Activated CD8-positive, alpha-beta T cell treated with anti-CD3 and anti-CD28 coated beads, Interleukin-2, amount 10 ng/mL, durations not matched to agents 7 days and 5 days (primary cell): ENCODE results near the gene HAP1. TPM values are rescaled to one million over a fixed set of nuclear protein-coding genes. Genes with fewer than 3 reads are reported as not detected.
"Not testable (repeated sequence)": the region's sequence is repeated elsewhere in the genome, so short reads cannot be mapped to it uniquely, and the experiment has no call there.

ENCODE experiments used
- ATAC-seq: fragments of 150-1000 bp; cut with Tn5 transposase; one replicate; pipeline ENCODE4 v1.10.0; 2021; ENCODE audit warnings: moderate library complexity
- CTCF ChIA-PET: fragments of 350-600 bp; sonication (Branson Sonifier 250); formaldehyde crosslinking; loops from one replicate; lab custom pipeline; 2021; ENCODE audit warnings: antibody characterized with exemption; lab: Charles Lee
- POLR2A ChIA-PET: fragments of 350-600 bp; sonication (Branson Sonifier 250); formaldehyde crosslinking; loops from one replicate; lab custom pipeline; 2021; ENCODE audit warnings: antibody characterized with exemption; lab: Charles Lee
- DNase-seq: peaks from one replicate; pipeline ENCODE4 v3.0.0-alpha.2; 2020
- H3K27ac Mint-ChIP-seq: one replicate; pipeline ENCODE4 v1.8.0; 2021; ENCODE audit warnings: mild to moderate bottlenecking, mixed read lengths
- H3K27me3 Mint-ChIP-seq: one replicate; pipeline ENCODE4 v1.8.0; 2021; ENCODE audit warnings: low read depth, mixed read lengths
- H3K36me3 Mint-ChIP-seq: one replicate; pipeline ENCODE4 v1.8.0; 2021; ENCODE audit warnings: low read depth, mixed read lengths
- H3K4me1 Mint-ChIP-seq: one replicate; pipeline ENCODE4 v1.8.0; 2021; ENCODE audit warnings: low read depth, mixed read lengths
- H3K4me3 Mint-ChIP-seq: one replicate; pipeline ENCODE4 v1.8.0; 2021; ENCODE audit warnings: mild to moderate bottlenecking, mixed read lengths
- H3K9me3 Mint-ChIP-seq: one replicate; pipeline ENCODE4 v1.8.0; 2022; ENCODE audit warnings: mixed read lengths; ENCODE audit not compliant: insufficient read depth
- total RNA-seq, 2 experiments: library from RNA; stranded (reverse); gene quantifications; one replicate each; pipeline ENCODE4 v1.2.3, GENCODE V29; 2021

HAP1 gene
- total RNA-seq, 2 experiments from 2014 or later: 0.08 to 0.11 TPM

DNA sequence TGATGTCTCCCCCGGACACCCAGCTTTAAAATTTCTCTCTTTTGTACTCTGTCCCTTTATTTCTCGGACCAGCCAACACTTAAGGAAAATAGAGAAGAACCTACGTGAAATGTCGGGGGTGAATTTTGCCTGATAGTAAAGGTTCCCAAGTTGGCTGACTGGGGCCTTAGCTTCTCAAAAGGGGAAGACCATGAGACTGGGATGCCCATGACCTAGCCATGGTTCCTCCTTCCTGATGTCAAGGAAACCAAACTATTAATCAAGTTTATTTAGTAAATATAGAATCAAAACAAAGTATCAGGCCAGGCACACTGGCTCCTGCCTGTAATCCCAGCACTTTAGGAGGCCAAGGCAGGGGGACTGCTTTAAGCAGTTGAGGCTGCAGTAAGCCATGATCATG is 48.2 kb downstream of the HAP1 start:
- Mint-ChIP-seq H3K36me3 (peaks cover 26% of the 10 kb centered on the region), H3K9me3 (no peaks in the 10 kb centered on the region), H3K4me1 (peaks cover 34% of the 10 kb centered on the region), H3K27me3 (no peaks in the 10 kb centered on the region), H3K4me3 (no peak overlapping the region), H3K27ac (no peak overlapping the region)
- CTCF ChIA-PET: interaction anchor here (2.7 to 13.3 kb wide), 2 partner anchors 10 to 20 kb away, joined by 13 to 266 read pairs; no protein-coding TSS in a partner anchor
- POLR2A ChIA-PET: no interaction called here
- ATAC-seq (no peak), DNase-seq (no peak)

DNA sequence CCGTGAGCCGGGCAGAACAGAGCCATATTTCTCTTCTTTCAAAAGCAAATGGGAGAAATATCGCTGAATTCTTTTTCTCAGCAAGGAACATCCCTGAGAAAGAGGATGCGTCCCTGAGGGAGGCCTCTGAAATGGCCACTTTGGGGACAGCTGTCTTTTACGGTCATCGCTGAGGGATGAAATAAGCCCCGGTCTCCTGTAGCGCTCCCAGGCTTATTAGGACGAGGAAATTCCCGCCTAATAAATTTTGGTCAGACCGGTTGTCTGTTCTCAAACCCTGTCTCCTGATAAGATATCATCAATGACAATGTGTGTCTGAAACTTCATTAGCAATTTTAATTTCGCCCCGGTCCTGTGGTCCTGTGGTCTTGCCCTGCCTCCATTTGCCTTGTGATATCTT is 48.7 kb downstream of the HAP1 start:
- H3K4me3 Mint-ChIP-seq, DNase-seq, H3K9me3 Mint-ChIP-seq, H3K27ac Mint-ChIP-seq, POLR2A ChIA-PET, ATAC-seq, H3K27me3 Mint-ChIP-seq: not testable (repeated sequence)
- CTCF ChIA-PET: interaction anchor here (2.7 to 13.3 kb wide), 2 partner anchors 10 to 19 kb away, joined by 13 to 266 read pairs; no protein-coding TSS in a partner anchor
- Mint-ChIP-seq H3K4me1 (peaks cover 33% of the 10 kb centered on the region), H3K36me3 (peaks cover 21% of the 10 kb centered on the region)

DNA sequence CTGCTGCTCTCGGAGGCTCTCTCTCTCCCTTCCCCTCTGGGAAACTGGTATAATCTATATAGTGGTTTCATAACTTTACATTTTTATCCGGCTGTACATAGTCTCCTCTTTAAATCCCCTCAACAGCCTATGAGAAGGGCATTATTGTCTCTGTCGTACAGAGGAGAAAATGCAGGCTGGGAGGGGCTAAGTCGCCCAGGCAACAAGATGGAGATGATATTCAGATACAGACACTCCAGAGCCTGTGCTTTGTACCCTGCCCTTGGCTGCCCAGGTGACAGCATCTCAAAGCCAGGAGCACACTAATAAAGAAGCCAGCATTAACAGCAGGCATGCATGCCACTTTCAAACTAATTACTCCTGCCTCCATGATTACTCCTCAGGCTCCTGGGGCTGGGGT is 50.4 kb downstream of the HAP1 start:
- no peak overlapping the region for H3K4me3 Mint-ChIP-seq
- H3K36me3 Mint-ChIP-seq: peaks cover 5% of the 10 kb centered on the region
- ChIA-PET POLR2A (no interaction called here), CTCF (interaction anchor here (2.7 to 13.3 kb wide), 2 partner anchors 12 to 18 kb away, joined by 13 to 266 read pairs; no protein-coding TSS in a partner anchor)
- H3K9me3 Mint-ChIP-seq: no peaks in the 10 kb centered on the region
- no peak overlapping the region for H3K27ac Mint-ChIP-seq
- no peak for ATAC-seq
- H3K4me1 Mint-ChIP-seq: peaks cover 42% of the 10 kb centered on the region
- H3K27me3 Mint-ChIP-seq: no peaks in the 10 kb centered on the region
- no peak for DNase-seq

DNA sequence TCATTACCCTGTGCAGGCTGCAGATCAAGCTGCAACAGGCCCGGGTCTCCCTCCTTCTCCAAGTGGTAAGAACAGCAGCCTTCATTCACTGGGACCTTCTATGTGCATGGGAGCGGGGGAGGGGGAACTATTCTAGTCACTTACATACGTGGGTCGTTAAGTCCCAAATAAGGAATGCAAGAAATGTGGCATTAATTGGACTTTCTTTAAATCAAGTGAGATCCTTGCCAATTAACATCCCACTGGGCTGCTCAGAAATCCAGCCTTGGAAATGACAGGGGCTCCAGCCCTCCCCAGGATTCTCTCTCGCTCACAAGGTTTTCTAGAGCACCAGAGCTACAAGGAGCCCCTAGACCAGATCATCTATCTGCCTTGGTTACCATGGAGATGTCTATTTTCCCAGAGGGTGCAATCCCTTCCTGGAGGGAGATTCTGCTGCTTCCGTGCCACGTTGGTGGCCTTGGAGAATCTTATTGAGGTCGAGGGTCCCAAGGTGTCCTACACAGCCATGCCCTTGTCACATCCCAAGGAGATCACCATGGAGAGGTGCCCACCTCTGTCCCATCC is 50.9 kb downstream of the HAP1 start:
- no peak for ATAC-seq
- H3K27me3 Mint-ChIP-seq: no peaks in the 10 kb centered on the region
- POLR2A ChIA-PET: no interaction called here
- H3K4me3 Mint-ChIP-seq: no peak overlapping the region
- CTCF ChIA-PET: interaction anchor here (1.2 to 13.3 kb wide), 3 partner anchors 13 to 18 kb away, joined by 4 to 266 read pairs (median 219); no protein-coding TSS in a partner anchor
- peaks cover 2% of the 10 kb centered on the region for H3K36me3 Mint-ChIP-seq
- H3K9me3 Mint-ChIP-seq: peaks cover 2% of the 10 kb centered on the region
- no peak for DNase-seq
- no peak overlapping the region for H3K27ac Mint-ChIP-seq
- peaks cover 47% of the 10 kb centered on the region for H3K4me1 Mint-ChIP-seq

DNA sequence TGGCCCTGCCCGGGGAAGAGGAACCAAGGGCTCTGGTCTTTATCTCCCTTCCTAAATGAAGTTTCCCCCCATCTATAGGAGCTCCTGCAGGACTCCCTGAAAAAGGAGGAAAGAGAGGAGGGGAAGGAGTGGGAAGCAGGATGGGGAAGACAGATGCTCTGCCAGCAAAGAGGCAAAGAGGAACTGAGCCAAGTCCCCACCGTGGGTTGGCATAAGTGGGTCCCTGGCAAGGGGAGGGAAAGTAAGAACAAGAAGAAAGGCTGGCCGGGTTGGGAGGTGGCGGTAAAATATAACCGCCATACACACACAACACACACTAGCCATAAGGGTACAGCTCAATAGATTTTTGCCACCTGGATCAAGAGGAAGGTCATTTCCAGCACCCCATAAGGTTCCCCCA is 51.8 kb downstream of the HAP1 start:
- no peak overlapping the region for H3K4me3 Mint-ChIP-seq
- no peak for ATAC-seq
- POLR2A ChIA-PET: interaction anchor here (0.6 kb wide), 1 partner anchor 1614 kb away, joined by 3 read pairs; no protein-coding TSS in a partner anchor
- no peak overlapping the region for H3K27ac Mint-ChIP-seq
- peaks cover 6% of the 10 kb centered on the region for H3K9me3 Mint-ChIP-seq
- peaks cover 48% of the 10 kb centered on the region for H3K4me1 Mint-ChIP-seq
- H3K27me3 Mint-ChIP-seq: no peaks in the 10 kb centered on the region
- H3K36me3 Mint-ChIP-seq: peaks cover 6% of the 10 kb centered on the region
- CTCF ChIA-PET: interaction anchor here (1.2 to 8.5 kb wide), 2 partner anchors 14 to 17 kb away, joined by 4 to 219 read pairs; no protein-coding TSS in a partner anchor
- DNase-seq: no peak

DNA sequence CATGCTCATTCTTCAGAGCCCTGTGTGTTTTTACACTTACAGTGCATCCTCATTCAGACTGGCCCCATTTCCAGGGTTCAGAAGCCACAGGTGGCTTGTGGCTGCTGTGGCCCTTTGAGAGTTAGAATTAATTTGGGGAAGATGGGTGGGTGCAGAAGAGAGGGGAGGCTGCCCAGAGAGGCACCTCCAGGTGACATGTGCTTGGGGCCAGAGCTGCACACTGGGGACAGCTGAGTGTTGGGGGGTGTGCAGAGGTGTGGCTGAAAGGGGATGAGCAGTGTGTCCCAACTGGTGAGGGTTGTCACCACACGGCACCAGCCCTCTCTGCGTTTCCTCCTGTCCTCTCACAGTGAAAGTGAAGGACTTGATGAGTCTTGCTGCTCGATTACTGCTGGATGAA is 52.7 kb downstream of the HAP1 start:
- Mint-ChIP-seq H3K9me3 (peaks cover 6% of the 10 kb centered on the region), H3K4me1 (peaks cover 53% of the 10 kb centered on the region), H3K36me3 (peaks cover 9% of the 10 kb centered on the region), H3K27me3 (no peaks in the 10 kb centered on the region), H3K27ac (peak overlapping the region; percentile 73), H3K4me3 (no peak overlapping the region)
- ChIA-PET POLR2A (interaction anchor here (7.9 kb wide), 1 partner anchor 8 kb away, joined by 303 read pairs; the partner anchor contains the start of gene EIF1), CTCF (interaction anchor here (0.7 to 8.5 kb wide), 2 partner anchors 9 to 16 kb away, joined by 3 to 219 read pairs; no protein-coding TSS in a partner anchor)
- no peak for DNase-seq
- no peak for ATAC-seq

DNA sequence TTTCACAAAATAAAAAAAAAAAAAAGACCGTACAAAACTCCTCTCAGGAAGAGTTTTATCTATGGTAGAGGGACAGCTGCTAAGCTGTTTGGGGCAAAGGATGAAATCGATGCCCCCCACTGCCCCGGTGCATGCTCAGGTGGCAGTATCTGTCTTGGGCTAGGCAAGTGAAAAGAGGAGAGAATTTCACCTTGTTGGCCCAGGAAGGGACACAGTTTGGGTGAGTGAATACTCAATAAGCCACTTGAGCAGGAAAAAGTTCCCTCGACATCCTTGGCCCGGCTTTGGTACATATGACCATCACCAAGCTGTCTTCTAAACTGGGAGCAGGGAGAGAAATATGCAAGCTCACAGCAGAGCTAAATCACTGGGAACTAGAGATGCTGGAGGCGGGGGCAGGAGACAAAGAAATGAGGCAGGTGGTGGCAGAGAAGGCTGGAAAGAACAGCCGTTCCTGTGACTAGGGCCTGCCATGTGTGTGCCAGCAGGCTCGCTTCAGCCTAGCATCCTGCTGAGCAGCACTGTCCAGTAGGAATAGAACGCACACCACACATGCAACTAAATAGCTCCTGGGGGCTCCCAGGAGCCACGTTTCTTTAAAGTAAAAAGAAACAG is 53.9 kb downstream of the HAP1 start:
- ATAC-seq (no peak), DNase-seq (no peak)
- POLR2A ChIA-PET: interaction anchor here (7.9 kb wide), 1 partner anchor 10 kb away, joined by 303 read pairs; the partner anchor contains the start of gene EIF1
- Mint-ChIP-seq H3K4me3 (no peak overlapping the region), H3K4me1 (peaks cover 62% of the 10 kb centered on the region), H3K27me3 (no peaks in the 10 kb centered on the region), H3K27ac (peak overlapping the region; percentile 94), H3K9me3 (peaks cover 6% of the 10 kb centered on the region), H3K36me3 (peaks cover 11% of the 10 kb centered on the region)
- CTCF ChIA-PET: interaction anchor here (3.5 to 8.5 kb wide), 4 partner anchors 10 to 32 kb away, joined by 21 to 219 read pairs (median 96); partner anchors contain the start of gene EIF1

DNA sequence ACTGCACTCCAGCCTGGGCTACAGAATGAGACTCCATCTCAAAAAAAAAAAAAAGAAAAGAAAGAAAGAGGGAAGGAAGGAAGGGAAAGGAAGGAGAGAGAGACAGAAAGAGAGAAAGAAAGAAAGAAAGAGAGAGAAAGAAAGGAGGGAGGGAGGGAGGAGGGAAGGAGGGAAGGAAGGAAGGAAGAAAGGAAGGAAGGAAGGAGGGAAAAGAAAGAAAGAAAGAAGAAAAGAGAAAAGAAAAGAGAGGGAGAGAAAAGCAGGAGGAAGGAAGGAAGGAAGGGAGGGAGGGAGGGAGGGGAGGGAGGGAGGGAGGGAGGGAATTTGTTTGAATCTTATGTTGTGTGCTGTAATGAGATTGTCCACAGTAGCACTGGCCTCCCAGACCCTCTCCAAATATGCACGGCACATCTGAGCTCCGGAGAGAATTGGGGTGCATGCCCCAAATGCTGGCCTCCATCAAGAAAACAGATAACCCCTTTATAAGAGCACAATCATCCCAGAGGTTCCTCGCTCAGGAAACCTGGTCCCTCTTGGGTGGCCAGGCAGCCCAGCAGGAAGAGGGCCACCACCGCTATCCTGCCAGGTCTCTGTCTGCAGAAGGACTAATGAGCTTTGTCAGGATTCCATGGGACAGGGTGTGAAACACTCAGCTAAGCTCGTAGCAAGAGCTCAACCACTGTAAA is 54.6 kb downstream of the HAP1 start:
- peak overlapping the region; percentile 84 for H3K4me3 Mint-ChIP-seq
- peaks cover 11% of the 10 kb centered on the region for H3K36me3 Mint-ChIP-seq
- no peak for ATAC-seq
- H3K9me3 Mint-ChIP-seq: peaks cover 6% of the 10 kb centered on the region
- CTCF ChIA-PET: interaction anchor here (2.6 to 8.5 kb wide), 5 partner anchors 10 to 131 kb away, joined by 10 to 219 read pairs (median 45); partner anchors contain the start of gene EIF1
- peaks cover 62% of the 10 kb centered on the region for H3K4me1 Mint-ChIP-seq
- H3K27ac Mint-ChIP-seq: peak overlapping the region; percentile 94
- POLR2A ChIA-PET: interaction anchor here (1.0 to 7.9 kb wide), 6 partner anchors 10 to 16 kb away, joined by 3 to 303 read pairs (median 10); partner anchors contain the start of gene EIF1
- no peaks in the 10 kb centered on the region for H3K27me3 Mint-ChIP-seq
- DNase-seq: no peak

DNA sequence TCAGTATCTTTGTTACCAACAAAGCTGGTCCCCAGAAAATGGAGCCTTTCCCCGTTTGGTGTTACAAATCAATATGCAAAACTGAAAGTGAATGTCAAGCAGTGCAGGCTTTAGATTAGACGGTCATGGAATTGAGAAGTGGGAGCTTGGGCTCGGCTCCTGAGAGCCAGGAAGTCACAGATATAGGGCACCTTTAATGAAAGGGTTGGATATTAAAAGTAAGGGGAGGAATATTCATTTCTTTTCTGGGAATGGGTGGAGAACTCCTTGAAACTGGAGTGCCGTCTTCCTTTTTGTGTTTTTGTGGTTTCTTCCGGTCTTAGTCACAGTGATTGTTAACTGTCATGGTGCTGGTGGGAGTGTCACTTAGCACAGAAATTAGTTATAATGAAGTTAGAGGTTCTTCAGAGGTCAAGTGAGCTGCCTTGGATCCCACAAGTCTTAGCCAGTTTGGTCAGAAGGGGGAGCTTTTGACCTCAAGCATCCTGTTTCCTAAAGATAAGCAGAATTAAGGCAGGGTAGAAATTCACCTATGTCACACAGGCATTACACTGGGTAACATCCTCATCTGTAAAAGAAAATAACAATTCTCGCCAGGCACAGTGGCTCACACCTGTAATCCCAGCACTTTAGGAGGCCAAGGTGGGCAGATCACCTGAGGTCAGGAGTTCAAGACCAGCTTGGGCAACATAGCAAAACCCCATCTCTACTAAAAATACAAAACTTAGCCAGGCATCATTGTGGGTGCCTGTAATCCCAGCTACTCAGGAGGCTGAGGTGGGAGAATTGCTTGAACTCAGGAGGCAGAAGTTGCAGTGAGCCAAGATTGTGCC is 55.3 kb downstream of the HAP1 start:
- ATAC-seq: peak; percentile 91
- peaks cover 6% of the 10 kb centered on the region for H3K9me3 Mint-ChIP-seq
- H3K4me1 Mint-ChIP-seq: peaks cover 62% of the 10 kb centered on the region
- POLR2A ChIA-PET: interaction anchor here (0.9 to 7.9 kb wide), 8 partner anchors 9 to 17 kb away, joined by 3 to 303 read pairs (median 6); partner anchors contain the start of gene EIF1
- H3K27me3 Mint-ChIP-seq: no peaks in the 10 kb centered on the region
- CTCF ChIA-PET: interaction anchor here (0.7 to 8.5 kb wide), 7 partner anchors 11 to 860 kb away, joined by 3 to 219 read pairs (median 21); partner anchors contain the start of genes EIF1 and P3H4
- H3K27ac Mint-ChIP-seq: peak overlapping the region; percentile 94
- peak; percentile 91 for DNase-seq
- H3K4me3 Mint-ChIP-seq: peak overlapping the region; percentile 84
- peaks cover 11% of the 10 kb centered on the region for H3K36me3 Mint-ChIP-seq

DNA sequence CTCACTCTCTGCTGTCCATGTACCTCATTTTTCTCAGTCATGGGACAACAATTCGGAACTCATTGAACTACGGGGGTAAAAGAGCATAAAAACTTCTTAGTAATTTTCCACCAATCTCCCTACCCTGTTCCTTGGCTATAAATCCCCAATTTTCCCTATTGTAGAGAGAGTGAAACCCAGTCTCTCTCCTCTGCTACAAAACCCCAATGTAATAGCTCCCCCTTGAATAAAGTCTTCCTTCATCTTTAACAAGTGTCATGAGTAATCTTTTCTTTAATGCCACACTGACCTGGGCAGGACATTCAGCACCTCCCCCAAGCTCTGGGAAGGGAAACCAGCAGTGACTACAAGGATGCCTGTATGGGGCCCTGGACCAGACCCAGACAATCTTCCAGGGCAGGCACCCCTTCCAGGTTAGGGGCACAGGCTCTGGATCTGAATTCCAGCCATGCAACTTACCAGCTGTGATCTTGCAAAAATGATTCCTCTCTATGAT is 56.0 kb downstream of the HAP1 start:
- peak; percentile 28 for ATAC-seq
- peaks cover 11% of the 10 kb centered on the region for H3K36me3 Mint-ChIP-seq
- H3K27ac Mint-ChIP-seq: peak overlapping the region; percentile 94
- POLR2A ChIA-PET: interaction anchor here (0.6 to 7.9 kb wide), 8 partner anchors 8 to 62 kb away, joined by 3 to 303 read pairs (median 6); partner anchors contain the start of gene EIF1
- peak overlapping the region; percentile 84 for H3K4me3 Mint-ChIP-seq
- H3K4me1 Mint-ChIP-seq: peaks cover 62% of the 10 kb centered on the region
- H3K27me3 Mint-ChIP-seq: no peaks in the 10 kb centered on the region
- CTCF ChIA-PET: interaction anchor here (0.7 to 8.5 kb wide), 8 partner anchors 12 to 860 kb away, joined by 3 to 219 read pairs (median 16); partner anchors contain the start of genes EIF1 and P3H4
- DNase-seq: no peak
- H3K9me3 Mint-ChIP-seq: peaks cover 6% of the 10 kb centered on the region
